GM23338 (cell line): ENCODE measurements around the gene ZNF678.
"Not testable (repeated sequence)": the region's sequence is repeated elsewhere in the genome, so short reads cannot be mapped to it uniquely, and the experiment has no call there.

Experiments
- CREB1 ChIP-seq: fragments of 250-450 bp; sonication (Bioruptor Pico); IDR thresholded peaks from 2 replicates; pipeline ENCODE4 v1.5.0; 2020; ENCODE audit warnings: low read depth, mild to moderate bottlenecking, moderate library complexity
- CTCF ChIP-seq, 2 experiments: fragments of 200-600 bp in 1 of 2; sonication (generic) in 1 of 2; conservative IDR thresholded peaks; 2 replicates each; pipeline versions ENCODE4 v1.5.1 to v1.6.1; 2016 to 2017; ENCODE audit warnings: antibody characterized with exemption in 2 of 2, low read depth in 2 of 2, mild to moderate bottlenecking in 2 of 2, moderate library complexity in 1 of 2
- ETS1 ChIP-seq: IDR thresholded peaks from 2 replicates; pipeline ENCODE4 v1.6.1; 2016; ENCODE audit warnings: antibody characterized with exemption
- EZH2 ChIP-seq: fragments of 200-600 bp; sonication (generic); IDR thresholded peaks from one replicate; pipeline ENCODE4 v1.8.0; 2017; ENCODE audit warnings: antibody characterized with exemption, mild to moderate bottlenecking, low read depth; ENCODE audit not compliant: unreplicated experiment
- EZH2phosphoT487 ChIP-seq: fragments of 200-600 bp; sonication (generic); IDR thresholded peaks from one replicate; pipeline ENCODE4 v1.8.1; 2018; ENCODE audit warnings: antibody characterized with exemption; ENCODE audit not compliant: unreplicated experiment
- NANOG ChIP-seq: IDR thresholded peaks from 2 replicates; pipeline ENCODE4 v1.6.1; 2016; ENCODE audit warnings: antibody characterized with exemption, borderline replicate concordance
- POLR2AphosphoS5 ChIP-seq: IDR thresholded peaks from 2 replicates; pipeline ENCODE4 v1.6.1; 2016; ENCODE audit warnings: antibody characterized with exemption, low read depth
- REST ChIP-seq: IDR thresholded peaks from one replicate; pipeline ENCODE4 v1.6.1; 2018; ENCODE audit warnings: antibody characterized with exemption; ENCODE audit not compliant: unreplicated experiment
- STAT1 ChIP-seq: IDR thresholded peaks from one replicate; pipeline ENCODE4 v1.6.1; 2016; ENCODE audit warnings: antibody characterized with exemption; ENCODE audit not compliant: unreplicated experiment
- ZNF114 ChIP-seq: fragments of 250-450 bp; sonication (Bioruptor Pico); IDR thresholded peaks from 2 replicates; pipeline ENCODE4 v1.5.0; 2020; ENCODE audit warnings: mild to moderate bottlenecking, moderate library complexity

- not testable (repeated sequence) for TF ChIP-seq CTCF (conservative IDR thresholded peaks at IDR 0.05; ENCODE audit: low read depth in 2 of 2); ETS1; EZH2phosphoT487; POLR2AphosphoS5; EZH2; NANOG; REST; ZNF114 (CRISPR knock-in tag); CREB1 (CRISPR knock-in tag); STAT1
Observed at GRCh38 chr1:227710474-227710873, 147.1 kb downstream of the ZNF678 start.
